Measurements from ENCODE around the gene FGG.

- TF ChIP-seq POLR2A (IDR thresholded peaks at IDR 0.05; ENCODE audit: low read depth, low read length) (no peak), CTCF (IDR thresholded peaks at IDR 0.05; ENCODE audit: extremely low read depth in 1 of 2, insufficient read depth in 1 of 2, low read depth in 1 of 2, low read length in 2 of 2) (no peak), POLR2AphosphoS5 (IDR thresholded peaks at IDR 0.05; ENCODE audit: insufficient read depth, low read depth, low read length) (no peak), EZH2 (IDR thresholded peaks at IDR 0.05; ENCODE audit: borderline replicate concordance, low read depth, low read length, severe bottlenecking) (no peak), JUN (IDR thresholded peaks at IDR 0.05; ENCODE audit: borderline replicate concordance, insufficient read depth, insufficient read length, low read depth) (no peak), GATA2 (IDR thresholded peaks at IDR 0.05; ENCODE audit: insufficient read depth, insufficient read length, low read depth, low read length) (no peak)
These were observed 42.9 kb downstream of the FGG start for GRCh38 chr4:154569584-154569983.
